Liver (tissue), 9 donors: ENCODE results near the gene GLRX5. TPM values are rescaled to one million over a fixed set of nuclear protein-coding genes. Genes with fewer than 3 reads are reported as not detected.

Experiments used
- DNase-seq: peaks from one replicate; pipeline ENCODE4 v3.0.0-alpha.2; 2017; ENCODE audit warnings: low spot score
- H3K27ac ChIP-seq, 2 donors: one replicate each; pipeline ENCODE4 v1.7.0; 2013; ENCODE audit warnings: inconsistent platforms in 2 of 2, low read length in 2 of 2, control low read depth in 1 of 2, low read depth in 1 of 2, mild to moderate bottlenecking in 1 of 2
- H3K27me3 ChIP-seq, 4 donors: one replicate each; pipeline versions ENCODE4 v1.6.1 to v1.7.0; 2013; ENCODE audit warnings: low read length in 3 of 4, inconsistent platforms in 1 of 4, mild to moderate bottlenecking in 1 of 4, moderate library complexity in 1 of 4; ENCODE audit not compliant: control insufficient read depth in 4 of 4, insufficient read depth in 4 of 4
- H3K36me3 ChIP-seq, 4 donors: one replicate each; pipeline versions ENCODE4 v1.6.1 to v1.7.0; 2013; ENCODE audit warnings: low read length in 3 of 4, mild to moderate bottlenecking in 3 of 4, low read depth in 1 of 4, moderate library complexity in 1 of 4; ENCODE audit not compliant: control insufficient read depth in 4 of 4, insufficient read depth in 3 of 4
- H3K4me1 ChIP-seq, 4 donors: one replicate each; pipeline versions ENCODE4 v1.6.1 to v1.7.0; 2013; ENCODE audit warnings: low read length in 3 of 4, mild to moderate bottlenecking in 3 of 4, moderate library complexity in 1 of 4; ENCODE audit not compliant: control insufficient read depth in 4 of 4, insufficient read depth in 4 of 4
- H3K4me3 ChIP-seq, 3 donors: one replicate each; pipeline versions ENCODE4 v1.6.1 to v1.7.0; 2013; ENCODE audit warnings: low read length in 3 of 3, control low read depth in 1 of 3, low read depth in 1 of 3, mild to moderate bottlenecking in 1 of 3
- H3K9ac ChIP-seq, 2 donors: one replicate each; pipeline ENCODE4 v1.7.0; 2013; ENCODE audit warnings: low read length in 2 of 2, mild to moderate bottlenecking in 2 of 2, moderate library complexity in 2 of 2, control low read depth in 1 of 2, low read depth in 1 of 2
- H3K9me3 ChIP-seq, 4 donors: one replicate each; pipeline versions ENCODE4 v1.6.1 to v1.7.0; 2013; ENCODE audit warnings: low read length in 3 of 4; ENCODE audit not compliant: control insufficient read depth in 4 of 4
- ATF3 ChIP-seq: IDR thresholded peaks from 2 replicates; pipeline ENCODE4 v1.6.1; 2016; ENCODE audit warnings: antibody characterized with exemption
- CTCF ChIP-seq: fragments of 150-350 bp; IDR thresholded peaks from 2 replicates; pipeline ENCODE4 v1.5.1; 2017; ENCODE audit warnings: improper control_type of control experiment, low read depth, low read length; ENCODE audit not compliant: missing input control
- EGR1 ChIP-seq, 2 donors: IDR thresholded peaks; 2 replicates each; pipeline ENCODE4 v1.6.1; 2016 to 2018; ENCODE audit warnings: antibody characterized with exemption in 2 of 2, low read depth in 2 of 2
- FOXA1 ChIP-seq: IDR thresholded peaks from 2 replicates; pipeline ENCODE4 v1.6.1; 2016; ENCODE audit warnings: antibody characterized with exemption
- FOXA2 ChIP-seq: IDR thresholded peaks from 2 replicates; pipeline ENCODE4 v1.6.1; 2016; ENCODE audit warnings: antibody characterized with exemption
- GABPA ChIP-seq, 2 donors: IDR thresholded peaks in 1 of 2; conservative IDR thresholded peaks in 1 of 2; 2 replicates each; pipeline ENCODE4 v1.6.1; 2016; ENCODE audit warnings: antibody characterized with exemption in 2 of 2, mild to moderate bottlenecking in 1 of 2, moderate library complexity in 1 of 2
- HNF4A ChIP-seq, 2 donors: conservative IDR thresholded peaks; 2 replicates each; pipeline ENCODE4 v1.6.1; 2016; ENCODE audit warnings: antibody characterized with exemption in 2 of 2, mild to moderate bottlenecking in 2 of 2
- HNF4G ChIP-seq: IDR thresholded peaks from 2 replicates; pipeline ENCODE4 v1.6.1; 2016; ENCODE audit warnings: antibody characterized with exemption
- JUND ChIP-seq, 2 donors: IDR thresholded peaks; 2 replicates each; pipeline ENCODE4 v1.6.1; 2016; ENCODE audit warnings: antibody characterized with exemption in 2 of 2
- MAX ChIP-seq: IDR thresholded peaks from 2 replicates; pipeline ENCODE4 v1.6.1; 2016; ENCODE audit warnings: antibody characterized with exemption
- NR2F2 ChIP-seq: IDR thresholded peaks from 2 replicates; pipeline ENCODE4 v1.6.1; 2016; ENCODE audit warnings: antibody characterized with exemption
- RAD21 ChIP-seq, 2 donors: IDR thresholded peaks; 2 replicates each; pipeline ENCODE4 v1.6.1; 2016; ENCODE audit warnings: antibody characterized with exemption in 2 of 2, mild to moderate bottlenecking in 2 of 2
- REST ChIP-seq: IDR thresholded peaks from 2 replicates; pipeline ENCODE4 v1.6.1; 2016; ENCODE audit warnings: antibody characterized with exemption, mild to moderate bottlenecking
- RXRA ChIP-seq, 2 donors: IDR thresholded peaks; 2 replicates each; pipeline ENCODE4 v1.6.1; 2017 to 2018; ENCODE audit warnings: antibody characterized with exemption in 2 of 2, mild to moderate bottlenecking in 1 of 2
- SP1 ChIP-seq: IDR thresholded peaks from 2 replicates; pipeline ENCODE4 v1.6.1; 2018; ENCODE audit warnings: antibody characterized with exemption, mild to moderate bottlenecking
- TAF1 ChIP-seq: conservative IDR thresholded peaks from 2 replicates; pipeline ENCODE4 v1.6.1; 2016; ENCODE audit warnings: antibody characterized with exemption, mild to moderate bottlenecking
- YY1 ChIP-seq: IDR thresholded peaks from 2 replicates; pipeline ENCODE4 v1.6.1; 2016; ENCODE audit warnings: antibody characterized with exemption, mild to moderate bottlenecking
- WGBS: extraction: QIAGEN DNeasy Blood & Tissue Kit; methylation state at CpG from one replicate; pipeline ENCODE4 v1.1.7; 2013; 5-methylcytosine and 5-hydroxymethylcytosine counted together
- polyA plus RNA-seq, 2 donors: library from polyadenylated mRNA; stranded (reverse) in 1 of 2; unstranded in 1 of 2; fragments of 200-250 nt in 1 of 2; fragments of >200 nt in 1 of 2; fragmentation: Nextera tagmentation in 1 of 2; extraction: Ambion mirVana in 1 of 2; gene quantifications; one replicate each; pipeline versions ENCODE4 v1.2.1 to v1.2.3, GENCODE V29; 2013 to 2015
- total RNA-seq, 2 donors: library from RNA; depleted of rRNA; stranded (reverse); fragments of >200 nt; gene quantifications; one replicate each; pipeline ENCODE4 v1.2.3, GENCODE V29; 2014
- donor health status: healthy.
- donor health status: healthy.
- donor health status: healthy.
- donor health status: healthy.
- donor health status: healthy.

Gene GLRX5
- total and polyA plus RNA-seq, 4 donors = 28.4 to 172 (median 39.7) TPM

- TF ChIP-seq SP1 = no peak
- no peak for TF ChIP-seq RAD21 (IDR thresholded peaks at IDR 0.05)
- TF ChIP-seq CTCF = no peak
- no peak for TF ChIP-seq NR2F2
- TF ChIP-seq ATF3 = no peak
- TF ChIP-seq EGR1 (IDR thresholded peaks at IDR 0.05; ENCODE audit: low read depth in 2 of 2) = no peak
- TF ChIP-seq RXRA (IDR thresholded peaks at IDR 0.05) = no peak
- no peak for TF ChIP-seq FOXA2
- TF ChIP-seq YY1 = no peak
- no peak for TF ChIP-seq JUND (IDR thresholded peaks at IDR 0.05)
- no peak for TF ChIP-seq HNF4G
- H3K4me1 ChIP-seq = peaks cover 14 to 38% (median 26%) of the 10 kb centered on the region in 4 donors
- H3K9ac ChIP-seq = no peak overlapping the region
- DNase-seq = no peak
- no peak overlapping the region for H3K27ac ChIP-seq
- H3K27me3 ChIP-seq = no peaks in the 10 kb centered on the region
- H3K4me3 ChIP-seq = no peak overlapping the region
- no peaks in the 10 kb centered on the region for H3K36me3 ChIP-seq
- 90% methylated on average over 7 of the region's 7 CpGs for WGBS
- no peaks in the 10 kb centered on the region for H3K9me3 ChIP-seq
Observed at GRCh38 chr14:95485222-95485819, 49.5 kb upstream of the GLRX5 start.

- H3K36me3 ChIP-seq = no peaks in the 10 kb centered on the region
- no peak overlapping the region for H3K9ac ChIP-seq
- TF ChIP-seq HNF4G (no peak), MAX (no peak), REST (no peak), RAD21 (IDR thresholded peaks at IDR 0.05) (no peak), JUND (IDR thresholded peaks at IDR 0.05) (no peak), TAF1 (no peak), FOXA1 (no peak), CTCF (no peak), RXRA (IDR thresholded peaks at IDR 0.05) (no peak), GABPA (IDR thresholded peaks at IDR 0.05 in 1 of 2, conservative IDR thresholded peaks at IDR 0.05 in 1 of 2) (no peak), EGR1 (IDR thresholded peaks at IDR 0.05; ENCODE audit: low read depth in 2 of 2) (no peak), HNF4A (conservative IDR thresholded peaks at IDR 0.05) (no peak), SP1 (no peak)
- no peaks in the 10 kb centered on the region for H3K9me3 ChIP-seq
- WGBS = 89% methylated on average over 15 of the region's 15 CpGs
- peaks cover 14 to 47% (median 29%) of the 10 kb centered on the region in 4 donors for H3K4me1 ChIP-seq
- no peak overlapping the region for H3K27ac ChIP-seq
- H3K27me3 ChIP-seq = no peaks in the 10 kb centered on the region
- H3K4me3 ChIP-seq = no peak overlapping the region
- DNase-seq = no peak
Observed at GRCh38 chr14:95486875-95487668, 47.8 kb upstream of the GLRX5 start.
